CD4-positive, alpha-beta T cell (primary cell): ENCODE data around the gene NELFB. TPM values are rescaled to one million over a fixed set of nuclear protein-coding genes. Genes with fewer than 3 reads are reported as not detected.

Experiments used
- ATAC-seq: fragments of 200-7000 bp; cut with Tn5 transposase; one replicate; pipeline ENCODE4 v1.10.0; 2022; ENCODE audit warnings: mild to moderate bottlenecking; ENCODE audit not compliant: poor library complexity
- CTCF ChIA-PET: fragments of 350-600 bp; sonication (Branson Sonifier 250); formaldehyde crosslinking; loops from one replicate; lab custom pipeline; 2021; ENCODE audit warnings: antibody characterized with exemption, inconsistent platforms; lab: Charles Lee
- POLR2A ChIA-PET: fragments of 350-600 bp; sonication (Branson Sonifier 250); formaldehyde crosslinking; loops from one replicate; lab custom pipeline; 2021; ENCODE audit warnings: antibody characterized with exemption, inconsistent platforms; lab: Charles Lee
- DNase-seq, 14 experiments: peaks; one replicate each; pipeline ENCODE4 v3.0.0-alpha.2; 2013 to 2020; ENCODE audit warnings: mixed read lengths in 2 of 14
- H3K27ac ChIP-seq, 2 donors: one replicate each; pipeline versions ENCODE4 v1.5.1 to v1.7.0; 2013; ENCODE audit warnings: low read length in 2 of 2, low read depth in 1 of 2, mild to moderate bottlenecking in 1 of 2
- H3K27me3 ChIP-seq, 2 experiments: 1 replicate in 1 of 2; 2 replicates in 1 of 2; pipeline versions ENCODE4 v1.6.1 to v1.7.0; 2013; ENCODE audit warnings: low read length in 2 of 2, control low read depth in 1 of 2, mild to moderate bottlenecking in 1 of 2, moderate library complexity in 1 of 2; ENCODE audit not compliant: insufficient read depth in 2 of 2, control insufficient read depth in 1 of 2
- H3K36me3 ChIP-seq: one replicate; pipeline ENCODE4 v1.6.1; 2013; ENCODE audit warnings: low read length, control low read depth; ENCODE audit not compliant: insufficient read depth
- H3K4me1 ChIP-seq: one replicate; pipeline ENCODE4 v1.6.1; 2013; ENCODE audit warnings: low read length, control low read depth; ENCODE audit not compliant: insufficient read depth
- H3K4me3 ChIP-seq: one replicate; pipeline ENCODE4 v1.5.1; 2013; ENCODE audit warnings: mild to moderate bottlenecking, low read length, moderate library complexity
- H3K9me3 ChIP-seq, 2 experiments: 1 replicate in 1 of 2; 2 replicates in 1 of 2; pipeline versions ENCODE4 v1.6.1 to v1.7.0; 2013; ENCODE audit warnings: low read length in 2 of 2, mild to moderate bottlenecking in 2 of 2, control low read depth in 1 of 2, moderate library complexity in 1 of 2; ENCODE audit not compliant: control insufficient read depth in 1 of 2, insufficient read depth in 1 of 2
- H3K27ac Mint-ChIP-seq: one replicate; pipeline ENCODE4 v1.8.0; 2020; ENCODE audit warnings: mixed read lengths
- H3K27me3 Mint-ChIP-seq: one replicate; pipeline ENCODE4 v1.8.0; 2021; ENCODE audit warnings: mixed read lengths
- H3K36me3 Mint-ChIP-seq: one replicate; pipeline ENCODE4 v1.8.0; 2021; ENCODE audit warnings: low read depth, mixed read lengths
- H3K4me1 Mint-ChIP-seq: one replicate; pipeline ENCODE4 v1.8.0; 2021; ENCODE audit warnings: low read depth, mixed read lengths
- H3K4me3 Mint-ChIP-seq: one replicate; pipeline ENCODE4 v1.8.0; 2020; ENCODE audit warnings: mild to moderate bottlenecking, mixed read lengths
- H3K9me3 Mint-ChIP-seq: one replicate; pipeline ENCODE4 v1.8.0; 2020; ENCODE audit warnings: mixed read lengths
- CTCF ChIP-seq: fragments of 200-600 bp; IDR thresholded peaks from one replicate; pipeline ENCODE4 v1.8.0; 2022; ENCODE audit warnings: antibody characterized with exemption, mild to moderate bottlenecking
- intact Hi-C, 2 experiments: fragments of 100-400 bp; cut with DNase I in 1 of 2; cut with micrococcal nuclease in 1 of 2; formaldehyde crosslinking; loops; one replicate each; pipeline versions ENCODE4 v1.15.1 to v1.9.0; 2023 to 2025; cut with DNase I, micrococcal nuclease
- total RNA-seq, 174 experiments: library from RNA in 2 of 174; stranded (reverse) in 2 of 174; gene quantifications; one replicate each; pipeline ENCODE4 v1.2.3 and lab custom pipeline; 2021 to 2026

Gene NELFB
- total RNA-seq, 2 experiments from 2014 or later = 20.7 to 21.2 TPM

- H3K27me3 ChIP-seq = no peaks in the 10 kb centered on the region
- H3K4me1 ChIP-seq = no peaks in the 10 kb centered on the region
- ATAC-seq (no peak), DNase-seq (peak in 1 of 14 experiments; percentile 25)
- Mint-ChIP-seq H3K36me3 (peaks cover 35% of the 10 kb centered on the region), H3K4me1 (no peaks in the 10 kb centered on the region), H3K9me3 (no peaks in the 10 kb centered on the region), H3K27ac (no peak overlapping the region), H3K4me3 (no peak overlapping the region), H3K27me3 (no peaks in the 10 kb centered on the region)
- TF ChIP-seq CTCF = no peak
- H3K27ac ChIP-seq = no peak overlapping the region
- no peak overlapping the region for H3K4me3 ChIP-seq
- intact Hi-C loops = loop anchor here in 1 of 2 experiments (2.0 kb wide), 1 partner anchor 26 kb away; no protein-coding TSS in a partner anchor
- ChIA-PET CTCF (interaction anchor here (1.3 kb wide), 1 partner anchor 26 kb away, joined by 5 read pairs; no protein-coding TSS in a partner anchor), POLR2A (no interaction called here)
- H3K36me3 ChIP-seq = peaks cover 45% of the 10 kb centered on the region
- H3K9me3 ChIP-seq = no peaks in the 10 kb centered on the region
Measured at GRCh38 chr9:137262909-137263285, 7.8 kb downstream of the NELFB start.

GRCh38 chr9:137263506-137263905, 8.4 kb downstream of the NELFB start:
- no peak for TF ChIP-seq CTCF
- CTCF ChIA-PET = no interaction called here

GRCh38 chr9:137264067-137264466, 8.9 kb downstream of the NELFB start:
- Histone ChIP-seq H3K4me3 (no peak overlapping the region), H3K9me3 (no peaks in the 10 kb centered on the region), H3K4me1 (no peaks in the 10 kb centered on the region), H3K27me3 (no peaks in the 10 kb centered on the region), H3K36me3 (peaks cover 44% of the 10 kb centered on the region), H3K27ac (no peak overlapping the region)
- ATAC-seq (no peak), DNase-seq (no peak)
- no peak for TF ChIP-seq CTCF
- Mint-ChIP-seq H3K27me3 (no peaks in the 10 kb centered on the region), H3K27ac (no peak overlapping the region), H3K4me3 (no peak overlapping the region), H3K36me3 (peaks cover 42% of the 10 kb centered on the region), H3K4me1 (no peaks in the 10 kb centered on the region), H3K9me3 (no peaks in the 10 kb centered on the region)
- ChIA-PET CTCF (no interaction called here), POLR2A (no interaction called here)
- intact Hi-C loops = no loop called here

More at GRCh38 chr9:137263506-137263905, 8.4 kb downstream of the NELFB start:
- no peak overlapping the region for H3K4me3 Mint-ChIP-seq
- Histone ChIP-seq H3K4me1 (no peaks in the 10 kb centered on the region), H3K27me3 (no peaks in the 10 kb centered on the region), H3K4me3 (no peak overlapping the region), H3K9me3 (no peaks in the 10 kb centered on the region), H3K36me3 (peaks cover 44% of the 10 kb centered on the region), H3K27ac (no peak overlapping the region)
- DNase-seq = no peak
- no peaks in the 10 kb centered on the region for H3K9me3 Mint-ChIP-seq
- H3K4me1 Mint-ChIP-seq = no peaks in the 10 kb centered on the region
- no peak overlapping the region for H3K27ac Mint-ChIP-seq
- H3K27me3 Mint-ChIP-seq = no peaks in the 10 kb centered on the region
- ATAC-seq = no peak
- POLR2A ChIA-PET = no interaction called here
- H3K36me3 Mint-ChIP-seq = peaks cover 40% of the 10 kb centered on the region
- intact Hi-C loops = loop anchor here in 1 of 2 experiments (2.0 kb wide), 1 partner anchor 27 kb away; no protein-coding TSS in a partner anchor
